IMR-90 (cell line): ENCODE measurements around the gene ABCC10.

ENCODE experiments used
- CHD1 ChIP-seq: IDR thresholded peaks from 2 replicates; pipeline ENCODE4 v1.6.1; 2012; ENCODE audit warnings: low read depth, low read length, improper control_type of control experiment
- MXI1 ChIP-seq: IDR thresholded peaks from 2 replicates; pipeline ENCODE4 v1.6.1; 2012; ENCODE audit warnings: low read depth, mild to moderate bottlenecking, low read length, moderate library complexity, borderline replicate concordance
- POLR2A ChIP-seq: IDR thresholded peaks from 2 replicates; pipeline ENCODE4 v1.6.1; 2012; ENCODE audit warnings: mild to moderate bottlenecking, low read depth, low read length
- RAD21 ChIP-seq: IDR thresholded peaks from 2 replicates; pipeline ENCODE4 v1.6.1; 2012; ENCODE audit warnings: low read length, improper control_type of control experiment
- RCOR1 ChIP-seq: IDR thresholded peaks from 2 replicates; pipeline ENCODE4 v1.6.1; 2012; ENCODE audit warnings: mild to moderate bottlenecking, low read length, improper control_type of control experiment; ENCODE audit not compliant: insufficient replicate concordance
- RFX5 ChIP-seq: IDR thresholded peaks from 2 replicates; pipeline ENCODE4 v1.8.0; 2012; ENCODE audit warnings: low read depth, mild to moderate bottlenecking, low read length, moderate library complexity
- SMC3 ChIP-seq: fragments of 150-350 bp; IDR thresholded peaks from 2 replicates; pipeline ENCODE4 v1.6.1; 2016; ENCODE audit warnings: low read depth, mild to moderate bottlenecking, antibody characterized with exemption, low read length, moderate library complexity
- TF ChIP-seq, protein P1 (sequence below): conservative IDR thresholded peaks from 2 replicates; pipeline ENCODE4 v1.5.1; 2012; ENCODE audit warnings: mild to moderate bottlenecking, low read depth, low read length, improper control_type of control experiment

DNA sequence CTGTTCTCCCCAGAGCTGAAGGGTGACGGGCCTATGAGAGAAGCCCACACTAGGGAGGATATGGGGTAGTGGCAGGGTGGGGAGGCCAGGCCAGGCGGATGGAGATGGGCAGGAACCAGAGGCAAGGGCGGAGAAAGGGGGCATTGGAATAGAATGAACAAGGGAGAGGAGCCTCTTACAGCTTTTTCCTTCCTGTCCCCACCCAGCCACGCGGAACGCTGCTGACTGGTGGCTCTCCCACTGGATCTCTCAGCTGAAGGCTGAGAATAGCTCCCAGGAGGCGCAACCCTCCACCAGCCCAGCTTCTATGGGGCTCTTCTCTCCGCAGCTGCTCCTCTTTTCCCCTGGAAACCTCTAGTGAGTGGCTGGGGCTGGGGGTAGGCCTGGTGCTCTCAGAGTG is 17.2 kb downstream of the ABCC10 start:
- TF ChIP-seq, protein P1, sequence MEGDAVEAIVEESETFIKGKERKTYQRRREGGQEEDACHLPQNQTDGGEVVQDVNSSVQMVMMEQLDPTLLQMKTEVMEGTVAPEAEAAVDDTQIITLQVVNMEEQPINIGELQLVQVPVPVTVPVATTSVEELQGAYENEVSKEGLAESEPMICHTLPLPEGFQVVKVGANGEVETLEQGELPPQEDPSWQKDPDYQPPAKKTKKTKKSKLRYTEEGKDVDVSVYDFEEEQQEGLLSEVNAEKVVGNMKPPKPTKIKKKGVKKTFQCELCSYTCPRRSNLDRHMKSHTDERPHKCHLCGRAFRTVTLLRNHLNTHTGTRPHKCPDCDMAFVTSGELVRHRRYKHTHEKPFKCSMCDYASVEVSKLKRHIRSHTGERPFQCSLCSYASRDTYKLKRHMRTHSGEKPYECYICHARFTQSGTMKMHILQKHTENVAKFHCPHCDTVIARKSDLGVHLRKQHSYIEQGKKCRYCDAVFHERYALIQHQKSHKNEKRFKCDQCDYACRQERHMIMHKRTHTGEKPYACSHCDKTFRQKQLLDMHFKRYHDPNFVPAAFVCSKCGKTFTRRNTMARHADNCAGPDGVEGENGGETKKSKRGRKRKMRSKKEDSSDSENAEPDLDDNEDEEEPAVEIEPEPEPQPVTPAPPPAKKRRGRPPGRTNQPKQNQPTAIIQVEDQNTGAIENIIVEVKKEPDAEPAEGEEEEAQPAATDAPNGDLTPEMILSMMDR, result no peak
- TF ChIP-seq CHD1, result no peak
- TF ChIP-seq RCOR1, result no peak
- no peak for TF ChIP-seq RAD21
- no peak for TF ChIP-seq MXI1
- TF ChIP-seq RFX5, result no peak
- no peak for TF ChIP-seq POLR2A
- TF ChIP-seq SMC3, result no peak
